NCI-H2227 (cell line): Measurements from ENCODE around the gene KRT86.
"Not testable (repeated sequence)": the region's sequence is repeated elsewhere in the genome, so short reads cannot be mapped to it uniquely, and the experiment has no call there.

Experiments used
- DNase-seq: peaks from one replicate; lab custom pipeline; 2025; ENCODE audit not compliant: unreplicated experiment; lab: John Stamatoyannopoulos, UW

The KRT86 gene

DNA sequence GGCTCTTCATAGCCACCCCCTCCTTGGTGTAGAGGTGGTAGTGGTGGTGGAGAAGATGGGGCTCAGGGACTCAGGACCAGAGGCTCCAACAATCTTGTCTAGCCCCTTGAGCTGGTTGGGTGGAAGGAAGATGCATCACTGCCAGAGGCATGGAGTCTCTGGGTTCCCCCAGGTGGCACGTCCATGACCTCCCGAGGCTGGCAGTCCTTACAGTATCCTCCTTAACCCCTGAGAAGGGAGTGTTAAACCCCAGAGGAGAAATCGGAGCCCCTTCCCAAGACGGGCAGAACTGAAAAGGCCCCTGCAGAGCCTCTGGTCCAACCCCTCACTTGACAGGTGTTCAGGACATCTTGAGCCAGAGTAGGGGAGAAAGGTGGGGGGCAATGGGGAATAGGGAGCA, 37.6 kb downstream of the KRT86 start:
- no peak for DNase-seq

GRCh38 chr12:52313461-52313860, 39.0 kb downstream of the KRT86 start:
- DNase-seq = no peak

DNA sequence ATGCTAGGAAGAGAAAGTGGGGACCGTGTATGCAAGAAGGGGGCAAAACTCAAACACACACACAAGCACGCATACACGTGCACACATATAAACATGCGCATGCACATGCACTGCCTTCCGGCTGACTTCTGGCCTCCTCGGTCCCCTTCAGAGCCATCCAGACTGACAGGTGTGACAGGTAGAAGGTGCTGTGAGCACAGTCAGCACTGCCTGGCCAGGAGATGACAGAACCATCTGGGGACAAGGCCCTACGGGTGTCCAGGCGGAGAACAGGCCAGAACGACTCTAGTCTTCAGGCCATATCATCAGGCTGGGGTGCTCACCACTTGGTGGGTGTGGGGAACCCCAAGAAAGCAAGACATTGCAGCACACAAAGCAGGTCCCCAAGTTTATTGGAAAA, 39.5 kb downstream of the KRT86 start:
- DNase-seq = no peak

- DNase-seq = no peak
Observed at GRCh38 chr12:52314511-52314910, 40.1 kb downstream of the KRT86 start.

- DNase-seq = not testable (repeated sequence)
Observed at GRCh38 chr12:52315721-52316120, 41.3 kb downstream of the KRT86 start.

DNA sequence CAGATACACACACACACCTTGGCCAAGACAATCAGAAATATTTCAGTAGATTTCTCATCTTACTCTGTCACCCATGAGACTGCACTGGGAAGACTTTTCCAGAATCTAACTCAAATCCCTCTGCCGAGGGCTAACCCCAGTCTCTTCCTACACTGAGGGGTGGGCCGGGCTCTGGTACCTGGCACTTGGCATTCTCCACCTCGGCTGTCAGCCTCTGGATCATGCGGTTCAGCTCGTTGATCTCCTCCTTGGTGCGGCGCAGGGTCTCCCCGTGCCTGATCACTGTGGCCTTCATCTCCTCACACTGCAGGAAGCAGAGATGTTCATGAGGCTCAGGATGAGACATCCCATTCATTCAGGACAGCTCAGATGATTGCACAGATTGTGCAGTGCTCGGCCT, 41.8 kb downstream of the KRT86 start:
- DNase-seq = no peak

DNA sequence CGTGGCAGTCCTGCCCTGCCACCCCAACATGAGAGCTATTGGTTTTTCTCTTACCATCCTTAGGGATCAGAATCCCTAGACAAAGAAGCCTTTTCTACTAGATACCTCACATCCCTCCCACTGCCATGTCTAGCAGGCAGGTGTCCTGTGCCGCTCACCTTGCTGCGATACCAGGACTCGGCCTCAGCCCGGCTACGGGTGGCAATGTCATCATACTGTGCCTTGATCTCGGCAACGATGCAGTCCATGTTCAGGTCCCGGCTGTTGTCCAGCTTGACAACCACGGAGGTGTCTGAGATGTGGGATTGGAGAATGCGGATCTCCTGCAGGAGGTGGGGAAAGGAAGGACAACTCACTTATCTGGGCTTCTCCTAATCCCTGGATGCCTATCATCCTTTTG, 42.3 kb downstream of the KRT86 start:
- no peak for DNase-seq

DNA sequence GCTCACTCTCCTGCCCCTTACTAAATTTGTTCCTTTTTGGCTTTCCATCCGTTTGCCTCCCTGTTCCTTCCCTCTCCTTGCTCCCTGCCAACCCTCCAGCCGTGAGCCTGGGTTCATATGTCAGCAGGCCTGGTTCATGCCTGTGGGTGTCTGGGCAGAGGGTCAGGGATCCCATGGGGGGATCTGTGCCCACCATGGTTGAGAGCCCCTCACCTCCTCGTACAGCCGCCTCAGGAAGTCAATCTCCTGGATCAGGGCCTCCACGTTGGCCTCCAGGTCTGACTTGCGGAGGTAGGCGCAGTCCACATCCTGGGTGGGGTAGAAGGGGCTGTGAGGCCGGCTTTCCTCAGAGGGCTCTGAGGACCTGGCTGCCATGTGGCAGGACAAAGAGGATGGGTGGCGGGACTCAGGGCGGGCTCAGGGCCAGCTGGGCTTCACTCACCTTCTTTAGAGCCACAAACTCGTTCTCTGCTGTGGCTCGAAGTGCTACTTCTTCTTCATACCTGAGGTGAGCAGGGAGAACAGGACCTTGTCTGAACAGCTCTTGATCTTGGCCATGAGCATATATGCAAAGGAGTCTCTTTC, 43.1 kb downstream of the KRT86 start:
- DNase-seq = no peak

DNA sequence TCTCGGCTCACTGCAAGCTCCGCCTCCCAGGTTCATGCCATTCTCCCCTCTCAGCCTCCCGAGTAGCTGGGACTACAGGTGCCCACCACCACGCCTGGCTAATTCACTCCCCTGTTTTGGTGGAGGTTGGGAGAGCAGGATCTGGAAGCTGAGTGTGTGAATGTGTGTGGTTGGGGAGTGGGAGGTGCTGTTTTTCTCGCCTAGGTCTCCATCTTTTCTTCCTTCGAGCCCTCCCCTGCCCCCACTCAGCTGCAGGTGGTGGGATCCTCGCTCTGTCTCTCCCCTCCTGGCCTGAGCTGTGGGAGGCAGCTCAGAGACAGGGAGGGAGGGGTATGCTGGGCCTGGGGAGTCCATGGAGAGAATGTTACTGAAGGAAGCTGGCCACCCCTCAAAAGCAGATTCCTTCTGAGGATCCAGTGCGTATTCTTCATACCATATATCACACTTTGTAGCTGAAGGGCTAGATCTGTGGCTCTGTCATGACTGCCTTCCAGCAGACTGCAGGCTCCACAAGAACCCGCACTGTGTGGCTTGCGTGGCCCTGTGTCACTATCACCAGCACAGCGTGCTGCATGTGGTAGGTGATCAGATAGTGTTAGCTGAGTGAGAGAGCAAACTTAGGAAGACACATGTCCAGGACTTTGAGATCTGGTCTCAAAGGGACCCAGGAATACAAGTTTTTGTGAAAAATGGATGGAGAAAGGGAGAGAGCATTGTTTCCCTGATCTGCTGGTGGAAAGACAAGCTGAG, 44.0 kb downstream of the KRT86 start:
- DNase-seq = no peak

DNA sequence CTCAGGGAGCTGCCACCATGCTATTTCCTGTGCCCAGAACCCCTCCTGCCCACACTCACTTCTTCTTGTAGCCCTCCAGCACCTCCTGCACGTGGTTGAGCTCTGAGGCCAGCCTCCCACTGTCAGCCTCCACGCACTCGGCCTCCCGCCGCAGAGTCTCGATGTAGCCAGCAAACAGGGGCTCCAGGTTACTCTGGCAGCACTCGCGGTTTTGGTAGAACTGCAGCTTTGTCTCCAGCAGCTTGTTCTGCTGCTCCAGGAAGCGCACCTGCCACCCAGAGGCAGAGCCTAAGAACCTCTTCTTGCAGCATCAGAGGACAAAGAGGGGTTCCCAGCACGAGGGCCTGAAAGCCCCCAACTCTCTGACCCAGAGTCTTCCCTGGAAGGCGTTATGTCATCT, 44.7 kb downstream of the KRT86 start:
- no peak for DNase-seq

DNA sequence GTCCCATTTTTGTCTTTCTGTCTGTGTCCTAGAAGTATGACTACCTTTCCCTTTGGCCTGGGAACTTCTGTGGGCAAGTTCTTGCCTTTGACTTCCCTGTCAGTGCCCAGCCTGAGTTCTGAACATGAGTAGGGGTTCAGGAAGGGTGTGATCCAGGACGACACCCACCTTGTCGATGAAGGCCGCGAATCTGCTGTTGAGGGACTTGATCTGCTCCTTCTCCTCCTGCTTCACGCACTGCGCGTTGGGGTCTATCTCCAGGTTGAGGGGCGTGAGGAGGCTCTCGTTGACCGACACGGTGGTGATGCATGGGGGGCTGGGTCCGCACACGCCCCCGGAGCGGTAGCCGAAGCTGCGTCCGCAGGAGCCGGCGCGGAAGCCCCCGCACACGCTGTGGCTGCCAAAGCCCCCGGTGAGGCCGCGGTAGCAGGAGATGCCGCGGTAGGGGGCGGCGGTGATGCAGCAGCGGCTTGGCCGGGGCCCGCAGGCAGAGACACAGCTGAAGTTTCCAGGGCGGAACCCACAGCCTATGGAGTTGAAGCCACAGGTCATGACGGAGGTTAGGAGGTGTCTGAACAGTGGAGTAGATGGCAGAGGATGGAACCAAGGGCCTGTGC, 46.4 kb downstream of the KRT86 start, which contains the start of gene KRT83:
TSS of gene KRT83 (minus strand) at position 615 of the 617 bp plus-strand sequence. CDS start at position 552, 63 bp downstream.
- DNase-seq = no peak

- no peak for DNase-seq
Observed at GRCh38 chr12:52321418-52321817, 47.0 kb downstream of the KRT86 start.

DNA sequence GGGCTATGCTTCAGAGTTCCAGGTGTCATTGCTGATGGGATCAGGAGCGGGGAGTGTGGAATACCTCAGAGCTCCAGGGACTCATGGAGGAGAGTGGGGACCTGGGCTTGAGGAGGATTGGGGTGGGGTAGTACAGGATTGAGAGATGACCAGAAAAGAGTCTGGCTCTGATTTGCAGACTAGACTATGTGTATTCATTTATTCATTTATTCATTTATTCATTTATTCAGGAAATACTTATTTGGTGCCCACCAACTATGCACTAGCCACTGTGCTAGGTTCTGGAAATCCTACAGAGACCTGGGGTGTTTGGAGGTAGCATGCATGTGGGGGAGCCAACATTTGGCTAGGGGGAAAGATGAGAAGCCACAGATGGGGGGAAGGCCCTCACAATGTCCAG, 47.6 kb downstream of the KRT86 start:
- DNase-seq = no peak

GRCh38 chr12:52323001-52323400, 48.6 kb downstream of the KRT86 start:
- no peak for DNase-seq

- no peak for DNase-seq
Observed at GRCh38 chr12:52323416-52324152, 49.1 kb downstream of the KRT86 start.

- DNase-seq = no peak
Observed at GRCh38 chr12:52324153-52324444, 49.7 kb downstream of the KRT86 start.

- peak; percentile 62 for DNase-seq
Observed at GRCh38 chr12:52327052-52327829, 52.8 kb downstream of the KRT86 start.

DNA sequence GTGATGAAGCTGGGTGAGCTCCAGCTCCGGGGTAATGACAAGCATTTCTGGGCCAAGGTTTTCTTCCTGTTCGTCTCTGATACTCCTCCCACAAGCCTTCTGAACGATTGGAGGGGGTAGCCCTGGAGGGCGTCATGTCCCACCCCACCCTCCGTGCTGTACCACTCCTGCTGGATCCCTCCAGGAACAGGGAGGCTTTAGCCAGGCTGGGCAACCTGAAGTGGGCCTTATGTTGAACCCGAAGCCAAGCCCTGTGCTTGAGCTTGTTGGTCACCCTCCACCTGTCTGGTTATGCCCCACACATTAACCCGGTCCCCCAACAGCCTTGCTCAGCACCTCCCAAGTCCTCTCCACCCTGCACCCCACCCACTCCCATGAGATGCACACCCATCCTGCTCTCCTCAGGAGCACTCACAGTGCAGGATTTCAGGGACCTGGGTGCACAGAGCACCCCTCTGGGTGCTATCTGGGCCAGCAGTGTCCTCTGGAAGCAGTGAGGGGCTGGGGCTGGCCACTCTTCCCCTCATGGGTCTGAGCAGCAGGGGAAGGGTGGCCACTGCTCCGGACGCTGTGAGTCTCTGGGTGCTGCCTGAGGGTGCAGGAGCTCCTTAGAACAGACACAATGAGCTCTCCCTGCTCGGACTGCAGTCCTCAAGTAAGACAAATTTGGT, 53.5 kb downstream of the KRT86 start:
- no peak for DNase-seq

- no peak for DNase-seq
Observed at GRCh38 chr12:52331039-52331438, 56.6 kb downstream of the KRT86 start.

- no peak for DNase-seq
Observed at GRCh38 chr12:52331833-52332232, 57.4 kb downstream of the KRT86 start.

DNA sequence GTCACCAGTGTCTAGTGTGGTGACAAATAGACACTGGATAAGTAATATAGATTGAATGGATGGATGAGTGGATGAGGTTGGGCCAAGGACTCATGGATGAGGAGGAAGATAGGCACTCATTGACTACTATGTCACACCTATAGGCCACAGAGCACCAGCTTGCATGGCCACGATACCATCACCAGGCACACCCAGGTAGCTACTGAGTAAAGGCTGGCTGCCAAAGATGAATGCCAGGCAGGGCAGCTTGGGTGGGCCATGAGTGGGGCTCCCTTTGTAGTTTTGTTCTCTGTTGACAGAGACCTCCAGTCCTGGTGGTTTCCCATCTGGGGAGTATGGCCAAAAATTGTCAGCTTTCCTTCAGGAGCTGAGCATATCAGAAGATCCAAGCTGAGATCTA, 57.9 kb downstream of the KRT86 start:
- no peak for DNase-seq
